ENCODE measurements around the gene TNRC6A.

GRCh38 chr16:24738895-24739294 lies 9.4 kb downstream of the TNRC6A start:
- no peak for TF ChIP-seq CTCF (conservative IDR thresholded peaks at IDR 0.05)
- TF ChIP-seq EZH2 (IDR thresholded peaks at IDR 0.05; ENCODE audit: low read depth), result no peak
